ENCODE results near the gene XXYLT1. TPM values are rescaled to one million over a fixed set of nuclear protein-coding genes. Genes with fewer than 3 reads are reported as not detected.

Gene XXYLT1
- total and polyA plus RNA-seq, 10 of the 15 experiments (the other 5 are each of a cell fraction or from before 2014, with no cell fraction given), result 1.2 to 14.2 (median 9.3) TPM

DNA sequence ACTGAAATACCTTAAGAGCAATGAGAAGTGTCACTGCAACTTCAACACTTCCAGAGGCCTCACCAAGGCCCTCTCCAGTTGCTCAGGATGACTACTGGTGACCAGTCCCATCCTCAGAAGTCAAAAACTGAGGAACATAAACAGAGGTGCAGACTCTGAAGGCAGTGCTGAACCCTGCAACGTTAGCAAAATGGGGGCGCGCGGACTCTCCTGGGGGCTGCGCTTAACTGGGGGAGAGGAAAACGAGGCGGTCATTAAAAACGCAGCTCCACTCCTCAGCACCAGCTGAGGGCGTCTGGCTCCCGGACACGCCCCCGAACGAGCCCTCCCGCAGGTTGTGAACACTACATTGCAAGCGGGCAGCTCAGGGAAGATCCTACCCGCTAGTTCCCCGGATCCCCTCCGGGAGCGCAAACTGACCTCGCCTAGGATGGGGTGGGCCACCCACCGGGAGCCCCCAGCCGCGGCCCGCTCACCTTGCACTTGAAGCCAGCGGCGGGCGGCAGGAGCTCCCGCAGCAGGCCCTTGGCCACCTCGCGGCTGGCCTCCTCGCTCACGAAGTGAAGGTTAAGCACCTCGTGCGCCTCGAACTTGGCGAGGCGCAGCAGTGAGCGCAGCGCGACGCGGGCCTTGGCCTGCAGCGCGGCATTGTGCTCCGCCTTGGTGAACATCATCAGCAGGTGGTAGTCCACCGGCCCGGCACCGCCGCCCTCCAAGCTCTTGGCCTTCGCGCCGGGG is 711 bp downstream of the XXYLT1 start:
- in situ Hi-C loops (cut with MboI) (loop anchor here (10.0 kb wide), 1 partner anchor 255 kb away; no protein-coding TSS in a partner anchor), intact Hi-C loops (cut with micrococcal nuclease; ENCODE audit: unreplicated experiment) (loop anchor here (2.0 to 10.0 kb wide), 2 partner anchors 173 to 585 kb away; partner anchors contain the start of gene ACAP2)
- Histone ChIP-seq H3K4me2 (ENCODE audit: control insufficient read depth, insufficient read depth) (peak overlapping the region; percentile 82), H3K36me3 (ENCODE audit: control insufficient read depth in 2 of 2, insufficient read depth in 2 of 2, low read length in 1 of 2) (no peaks in the 10 kb centered on the region), H3K4me3 (peak overlapping the region; percentile 85), H2AFZ (ENCODE audit: control insufficient read depth, low read depth, low read length) (peak overlapping the region; percentile 89), H3K79me2 (ENCODE audit: control insufficient read depth, insufficient read depth, low read length) (peaks cover 6% of the 10 kb centered on the region), H3K4me1 (ENCODE audit: control insufficient read depth, insufficient read depth, low read length) (peaks cover 10% of the 10 kb centered on the region; the same call in 1 of the 2 replicates), H3K9ac (ENCODE audit: control insufficient read depth, insufficient read depth, low read length) (peak overlapping the region; percentile 65), H4K20me1 (ENCODE audit: control insufficient read depth, insufficient read depth) (no peaks in the 10 kb centered on the region), H3K27ac (ENCODE audit: control insufficient read depth, insufficient read depth) (peak overlapping the region; percentile 59), H3K27me3 (replicated peaks in 1 of 2; ENCODE audit: control insufficient read depth in 2 of 2, insufficient read depth in 2 of 2, low read length in 1 of 2) (no peaks in the 10 kb centered on the region), H3K9me3 (replicated peaks; ENCODE audit: control insufficient read depth, insufficient read depth, low read length) (no peaks in the 10 kb centered on the region)
- SMC1A ChIA-PET (ENCODE audit: uncharacterized antibody, unreplicated experiment), result interaction anchor here (0.7 to 4.3 kb wide), 15 partner anchors 8 to 587 kb away, joined by 3 to 66 read pairs (median 8); partner anchors contain the start of genes ACAP2 and PPP1R2
- CTCF ChIA-PET, result interaction anchor here (0.6 to 3.9 kb wide), 45 partner anchors 8 to 615 kb away, joined by 3 to 179 read pairs (median 5); partner anchors contain the start of genes ACAP2, FAM43A, LSG1 and PPP1R2
- WGBS (ENCODE audit: insufficient coverage, insufficient replicate concordance, low lambda C conversion rate, missing lambda C conversion rate), result 1% methylated on average over 52 of the region's 52 CpGs
- RAD21 ChIA-PET (ENCODE audit: unreplicated experiment), result interaction anchor here (0.7 to 3.5 kb wide), 20 partner anchors 9 to 599 kb away, joined by 3 to 84 read pairs (median 10); partner anchors contain the start of genes ACAP2, LSG1 and PPP1R2
- no peak for DNase-seq (ENCODE audit: low read depth, low spot score)
- no peak for FAIRE-seq
- ATAC-seq, result peak; percentile 28
- no TSS peak for BruUV-seq (replicated peaks)
- POLR2A ChIA-PET, result interaction anchor here (0.6 to 2.6 kb wide), 6 partner anchors 9 to 598 kb away, joined by 3 to 12 read pairs (median 6); partner anchors contain the start of genes LSG1 and PPP1R2
- TF ChIP-seq ZBED1 (IDR thresholded peaks at IDR 0.05; ENCODE audit: borderline replicate concordance) (no peak), HDAC6 (IDR thresholded peaks at IDR 0.05; ENCODE audit: unreplicated experiment) (peak; percentile 98), MYC (IDR thresholded peaks at IDR 0.05; ENCODE audit: insufficient read depth, insufficient read length, insufficient replicate concordance, low read length, severe bottlenecking) (peak; percentile 32), HDGF (IDR thresholded peaks at IDR 0.05) (no peak), DPF2 (IDR thresholded peaks at IDR 0.05) (0 out of 2 replicates have a peak, but pooled peaks have one; percentile 19), IKZF1 (conservative IDR thresholded peaks at IDR 0.05) (no peak), POLR2AphosphoS5 (IDR thresholded peaks at IDR 0.05; ENCODE audit: low read length) (no peak), CBX5 (IDR thresholded peaks at IDR 0.05; ENCODE audit: low read depth) (no peak)
- TF ChIP-seq, protein P1, sequence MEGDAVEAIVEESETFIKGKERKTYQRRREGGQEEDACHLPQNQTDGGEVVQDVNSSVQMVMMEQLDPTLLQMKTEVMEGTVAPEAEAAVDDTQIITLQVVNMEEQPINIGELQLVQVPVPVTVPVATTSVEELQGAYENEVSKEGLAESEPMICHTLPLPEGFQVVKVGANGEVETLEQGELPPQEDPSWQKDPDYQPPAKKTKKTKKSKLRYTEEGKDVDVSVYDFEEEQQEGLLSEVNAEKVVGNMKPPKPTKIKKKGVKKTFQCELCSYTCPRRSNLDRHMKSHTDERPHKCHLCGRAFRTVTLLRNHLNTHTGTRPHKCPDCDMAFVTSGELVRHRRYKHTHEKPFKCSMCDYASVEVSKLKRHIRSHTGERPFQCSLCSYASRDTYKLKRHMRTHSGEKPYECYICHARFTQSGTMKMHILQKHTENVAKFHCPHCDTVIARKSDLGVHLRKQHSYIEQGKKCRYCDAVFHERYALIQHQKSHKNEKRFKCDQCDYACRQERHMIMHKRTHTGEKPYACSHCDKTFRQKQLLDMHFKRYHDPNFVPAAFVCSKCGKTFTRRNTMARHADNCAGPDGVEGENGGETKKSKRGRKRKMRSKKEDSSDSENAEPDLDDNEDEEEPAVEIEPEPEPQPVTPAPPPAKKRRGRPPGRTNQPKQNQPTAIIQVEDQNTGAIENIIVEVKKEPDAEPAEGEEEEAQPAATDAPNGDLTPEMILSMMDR (IDR thresholded peaks at IDR 0.05 in 2 of 3, conservative IDR thresholded peaks at IDR 0.05 in 1 of 3; ENCODE audit: control insufficient read depth in 2 of 3, extremely low read depth in 1 of 3, insufficient read depth in 1 of 3, low read depth in 3 of 3, low read length in 3 of 3), result peak in 1 of 3 experiments; percentile 25; a peak in 2 of 6 replicates
- TF ChIP-seq, protein P2, sequence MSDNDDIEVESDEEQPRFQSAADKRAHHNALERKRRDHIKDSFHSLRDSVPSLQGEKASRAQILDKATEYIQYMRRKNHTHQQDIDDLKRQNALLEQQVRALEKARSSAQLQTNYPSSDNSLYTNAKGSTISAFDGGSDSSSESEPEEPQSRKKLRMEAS (IDR thresholded peaks at IDR 0.05; ENCODE audit: low read depth, low read length), result peak; percentile 52; the same call in 1 of the 2 replicates
- TF ChIP-seq, protein P3, sequence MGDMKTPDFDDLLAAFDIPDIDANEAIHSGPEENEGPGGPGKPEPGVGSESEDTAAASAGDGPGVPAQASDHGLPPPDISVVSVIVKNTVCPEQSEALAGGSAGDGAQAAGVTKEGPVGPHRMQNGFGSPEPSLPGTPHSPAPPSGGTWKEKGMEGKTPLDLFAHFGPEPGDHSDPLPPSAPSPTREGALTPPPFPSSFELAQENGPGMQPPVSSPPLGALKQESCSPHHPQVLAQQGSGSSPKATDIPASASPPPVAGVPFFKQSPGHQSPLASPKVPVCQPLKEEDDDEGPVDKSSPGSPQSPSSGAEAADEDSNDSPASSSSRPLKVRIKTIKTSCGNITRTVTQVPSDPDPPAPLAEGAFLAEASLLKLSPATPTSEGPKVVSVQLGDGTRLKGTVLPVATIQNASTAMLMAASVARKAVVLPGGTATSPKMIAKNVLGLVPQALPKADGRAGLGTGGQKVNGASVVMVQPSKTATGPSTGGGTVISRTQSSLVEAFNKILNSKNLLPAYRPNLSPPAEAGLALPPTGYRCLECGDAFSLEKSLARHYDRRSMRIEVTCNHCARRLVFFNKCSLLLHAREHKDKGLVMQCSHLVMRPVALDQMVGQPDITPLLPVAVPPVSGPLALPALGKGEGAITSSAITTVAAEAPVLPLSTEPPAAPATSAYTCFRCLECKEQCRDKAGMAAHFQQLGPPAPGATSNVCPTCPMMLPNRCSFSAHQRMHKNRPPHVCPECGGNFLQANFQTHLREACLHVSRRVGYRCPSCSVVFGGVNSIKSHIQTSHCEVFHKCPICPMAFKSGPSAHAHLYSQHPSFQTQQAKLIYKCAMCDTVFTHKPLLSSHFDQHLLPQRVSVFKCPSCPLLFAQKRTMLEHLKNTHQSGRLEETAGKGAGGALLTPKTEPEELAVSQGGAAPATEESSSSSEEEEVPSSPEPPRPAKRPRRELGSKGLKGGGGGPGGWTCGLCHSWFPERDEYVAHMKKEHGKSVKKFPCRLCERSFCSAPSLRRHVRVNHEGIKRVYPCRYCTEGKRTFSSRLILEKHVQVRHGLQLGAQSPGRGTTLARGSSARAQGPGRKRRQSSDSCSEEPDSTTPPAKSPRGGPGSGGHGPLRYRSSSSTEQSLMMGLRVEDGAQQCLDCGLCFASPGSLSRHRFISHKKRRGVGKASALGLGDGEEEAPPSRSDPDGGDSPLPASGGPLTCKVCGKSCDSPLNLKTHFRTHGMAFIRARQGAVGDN (IDR thresholded peaks at IDR 0.05), result peak; percentile 72; the same call in 1 of the 2 replicates
- TF ChIP-seq, protein P4, sequence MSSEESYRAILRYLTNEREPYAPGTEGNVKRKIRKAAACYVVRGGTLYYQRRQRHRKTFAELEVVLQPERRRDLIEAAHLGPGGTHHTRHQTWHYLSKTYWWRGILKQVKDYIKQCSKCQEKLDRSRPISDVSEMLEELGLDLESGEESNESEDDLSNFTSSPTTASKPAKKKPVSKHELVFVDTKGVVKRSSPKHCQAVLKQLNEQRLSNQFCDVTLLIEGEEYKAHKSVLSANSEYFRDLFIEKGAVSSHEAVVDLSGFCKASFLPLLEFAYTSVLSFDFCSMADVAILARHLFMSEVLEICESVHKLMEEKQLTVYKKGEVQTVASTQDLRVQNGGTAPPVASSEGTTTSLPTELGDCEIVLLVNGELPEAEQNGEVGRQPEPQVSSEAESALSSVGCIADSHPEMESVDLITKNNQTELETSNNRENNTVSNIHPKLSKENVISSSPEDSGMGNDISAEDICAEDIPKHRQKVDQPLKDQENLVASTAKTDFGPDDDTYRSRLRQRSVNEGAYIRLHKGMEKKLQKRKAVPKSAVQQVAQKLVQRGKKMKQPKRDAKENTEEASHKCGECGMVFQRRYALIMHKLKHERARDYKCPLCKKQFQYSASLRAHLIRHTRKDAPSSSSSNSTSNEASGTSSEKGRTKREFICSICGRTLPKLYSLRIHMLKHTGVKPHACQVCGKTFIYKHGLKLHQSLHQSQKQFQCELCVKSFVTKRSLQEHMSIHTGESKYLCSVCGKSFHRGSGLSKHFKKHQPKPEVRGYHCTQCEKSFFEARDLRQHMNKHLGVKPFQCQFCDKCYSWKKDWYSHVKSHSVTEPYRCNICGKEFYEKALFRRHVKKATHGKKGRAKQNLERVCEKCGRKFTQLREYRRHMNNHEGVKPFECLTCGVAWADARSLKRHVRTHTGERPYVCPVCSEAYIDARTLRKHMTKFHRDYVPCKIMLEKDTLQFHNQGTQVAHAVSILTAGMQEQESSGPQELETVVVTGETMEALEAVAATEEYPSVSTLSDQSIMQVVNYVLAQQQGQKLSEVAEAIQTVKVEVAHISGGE (CRISPR knock-in tag; IDR thresholded peaks at IDR 0.05), result no peak
